SHP77 treated with DMSO at 0.1 percent for 48 hours (cell line): ENCODE measurements around the gene STAU1.
"Not testable (repeated sequence)": the region's sequence is repeated elsewhere in the genome, so short reads cannot be mapped to it uniquely, and the experiment has no call there.

Experiments
- DNase-seq: peaks from one replicate; lab custom pipeline; 2025; lab: John Stamatoyannopoulos, UW

Gene STAU1

DNA sequence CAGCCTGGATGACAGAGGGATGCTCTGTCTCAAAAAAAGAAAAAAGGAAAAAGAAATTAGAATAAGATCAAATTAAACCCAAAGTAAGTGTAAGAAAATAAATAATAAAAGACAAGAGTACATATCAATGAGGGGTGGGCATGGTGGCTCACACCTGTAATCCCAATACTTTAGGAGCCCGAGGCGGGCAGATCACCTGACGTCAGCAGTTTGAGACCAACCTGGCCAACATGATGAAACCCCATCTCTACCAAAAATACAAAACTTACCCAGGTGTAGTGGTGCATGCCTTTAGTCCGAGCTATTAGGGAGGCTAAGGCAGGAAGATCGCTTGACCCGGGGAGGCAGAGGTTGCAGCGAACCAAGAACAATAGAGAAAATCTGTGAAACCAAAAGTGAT lies 14.9 kb upstream of the STAU1 start:
- no peak for DNase-seq

DNA sequence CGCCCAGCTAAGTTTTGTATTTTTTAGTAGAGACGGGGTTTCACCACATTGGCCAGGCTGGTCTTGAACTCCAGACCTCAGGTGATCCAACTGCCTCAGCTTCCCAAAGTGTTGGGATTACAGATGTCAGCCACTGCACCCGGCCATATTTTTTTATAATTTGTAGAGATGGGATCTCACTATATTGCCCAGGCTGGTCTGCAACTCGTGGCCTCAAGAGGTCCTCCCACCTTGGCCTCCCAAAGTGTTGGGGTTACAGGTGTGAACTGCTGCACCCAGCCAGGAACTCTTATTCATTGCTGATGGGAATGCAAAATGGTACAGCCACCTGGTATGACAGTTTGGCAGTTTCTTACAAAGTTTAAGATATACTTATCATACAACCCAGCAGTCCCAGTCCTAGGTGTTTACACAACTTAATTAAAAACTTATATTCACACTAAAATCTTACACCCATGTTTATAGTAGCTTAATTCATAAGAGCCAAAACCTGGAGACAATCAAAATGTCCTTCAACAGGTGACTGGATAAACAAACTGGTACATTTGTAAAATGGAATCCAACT lies 11.7 kb upstream of the STAU1 start:
- no peak for DNase-seq

DNA sequence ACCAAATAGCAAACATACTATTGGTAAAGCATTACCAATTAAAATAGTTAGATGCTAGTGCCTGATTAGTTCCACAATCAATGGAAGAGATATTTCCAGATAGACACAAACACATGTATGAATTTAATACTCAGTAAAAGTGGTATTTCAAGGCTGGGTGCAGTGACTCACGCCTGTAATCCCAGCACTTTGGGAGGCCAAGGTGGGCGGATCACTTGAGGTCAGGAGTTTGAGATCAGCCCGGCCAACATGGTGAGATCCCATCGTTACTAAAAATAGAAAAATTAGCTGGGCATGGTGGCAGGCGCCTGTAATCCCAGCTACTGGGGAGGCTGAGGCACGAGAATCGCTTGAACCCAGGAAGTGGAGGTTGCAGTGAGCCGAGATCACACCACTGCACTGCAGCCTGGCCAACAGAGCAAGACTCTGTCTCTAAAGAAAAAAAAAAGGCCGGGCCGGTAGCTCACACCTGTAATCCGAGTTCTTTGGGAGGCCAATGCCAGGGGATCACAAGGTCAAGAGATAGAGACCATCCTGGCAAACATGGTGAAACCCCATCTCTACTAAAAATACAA lies 4.9 kb upstream of the STAU1 start:
- DNase-seq, result not testable (repeated sequence)

DNA sequence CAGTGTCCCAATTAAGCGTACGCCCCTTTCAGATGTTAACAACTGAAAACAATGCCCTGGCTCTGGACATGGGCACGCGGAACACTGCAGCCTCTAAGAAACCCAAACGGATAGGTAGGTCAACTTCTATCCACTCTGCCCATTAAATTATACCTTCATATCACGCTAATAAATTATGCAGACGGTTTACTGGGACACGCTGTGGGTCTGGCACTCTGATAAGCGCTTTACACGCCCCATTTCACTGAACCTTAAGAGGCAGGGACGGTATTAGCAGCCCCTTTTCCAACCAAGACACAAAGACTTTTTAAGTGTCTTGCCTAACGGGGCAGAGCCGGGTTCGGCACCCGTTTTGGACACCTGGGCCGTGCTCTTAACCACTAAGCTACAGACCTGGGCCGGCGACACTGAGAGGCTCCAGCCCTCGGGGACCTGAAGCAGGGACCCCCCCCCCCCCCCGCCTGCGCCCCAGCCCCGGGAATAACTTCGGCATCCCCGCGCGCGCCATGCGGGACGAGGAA lies 744 bp downstream of the STAU1 start:
- DNase-seq, result no peak

DNA sequence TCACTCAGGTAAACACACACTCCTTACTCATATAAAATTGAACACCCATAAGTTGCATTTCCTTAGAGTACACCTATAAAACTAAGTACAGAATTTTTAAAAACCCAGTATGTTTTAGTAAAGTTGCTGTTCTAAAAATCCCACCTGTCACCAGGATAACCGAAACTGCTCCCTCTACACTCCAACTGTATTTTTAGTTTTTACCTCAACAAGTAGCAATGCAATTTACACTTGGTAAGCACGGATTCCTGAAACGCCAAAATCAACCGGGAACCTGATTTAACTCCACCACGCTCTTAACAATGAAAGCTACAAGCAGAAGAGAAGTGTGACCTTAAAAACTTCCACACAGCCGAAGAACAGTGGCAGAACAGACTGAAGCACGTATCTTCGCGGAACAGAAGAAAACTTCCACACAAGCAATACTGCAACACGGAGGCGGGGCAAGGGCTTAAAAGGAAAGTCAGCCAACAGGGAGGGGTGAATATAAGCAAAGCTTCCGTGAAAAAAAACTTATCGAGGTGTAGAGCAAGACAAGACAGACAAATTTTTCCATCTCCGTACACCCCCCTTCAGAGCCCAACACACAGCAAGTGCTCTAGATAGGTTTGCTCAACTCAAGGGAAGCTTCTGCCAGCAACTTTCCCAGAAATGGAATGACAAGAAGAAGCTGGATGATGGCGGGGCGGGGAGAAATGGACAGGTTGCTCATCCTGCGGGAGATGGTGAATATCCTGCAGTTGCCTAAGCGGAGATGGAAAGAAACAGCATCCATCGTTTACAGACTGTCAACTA lies 1.4 kb downstream of the STAU1 start:
- no peak for DNase-seq

DNA sequence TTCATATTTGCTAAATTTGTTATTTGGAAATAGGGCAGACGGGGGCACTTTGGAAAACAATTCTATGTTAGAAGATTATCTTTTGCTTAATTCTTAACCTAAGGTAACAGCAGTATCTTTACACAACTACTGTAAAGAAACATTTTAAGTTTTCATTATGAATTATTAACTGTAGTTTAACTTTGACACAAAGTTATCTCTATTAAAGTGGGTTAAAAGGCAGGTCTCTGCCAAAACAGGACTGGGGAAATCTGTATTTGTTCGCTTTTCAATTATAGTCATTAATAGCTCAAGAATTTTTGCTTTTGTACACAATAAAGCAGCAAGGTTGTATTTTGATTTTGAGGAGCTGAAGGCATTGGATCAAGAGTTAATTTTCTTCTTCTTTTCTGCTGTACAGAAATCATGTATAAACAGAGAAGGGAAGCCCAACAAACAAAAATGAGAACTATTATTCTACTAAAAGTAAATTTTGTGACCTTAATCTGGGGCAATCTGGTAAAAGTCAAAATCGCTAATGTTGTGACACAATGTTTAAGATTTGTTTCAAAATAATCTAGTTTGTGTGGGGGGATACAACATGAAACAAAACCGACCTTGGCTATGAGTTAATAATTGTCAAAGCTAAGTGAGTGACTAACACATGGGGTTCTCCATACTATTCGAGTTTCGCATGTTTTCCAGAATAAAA lies 2.9 kb downstream of the STAU1 start:
- no peak for DNase-seq

DNA sequence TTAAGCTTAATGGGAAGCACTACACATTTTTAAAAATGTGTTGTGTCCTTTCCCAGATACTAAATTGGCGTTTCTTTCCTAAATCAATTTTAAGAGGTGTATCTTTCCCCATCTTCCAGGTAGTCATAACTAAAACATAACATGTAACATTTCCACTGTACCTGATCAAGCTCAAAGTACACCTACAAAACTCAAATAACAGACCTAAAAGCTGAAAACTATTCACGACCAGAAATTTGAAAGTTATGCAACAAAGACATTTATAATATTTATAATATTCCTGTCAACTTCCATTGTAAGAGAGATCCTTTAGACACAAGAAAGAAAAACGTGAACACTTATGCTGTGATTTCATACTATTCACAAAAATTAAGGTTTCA lies 3.5 kb downstream of the STAU1 start:
- DNase-seq, result no peak

DNA sequence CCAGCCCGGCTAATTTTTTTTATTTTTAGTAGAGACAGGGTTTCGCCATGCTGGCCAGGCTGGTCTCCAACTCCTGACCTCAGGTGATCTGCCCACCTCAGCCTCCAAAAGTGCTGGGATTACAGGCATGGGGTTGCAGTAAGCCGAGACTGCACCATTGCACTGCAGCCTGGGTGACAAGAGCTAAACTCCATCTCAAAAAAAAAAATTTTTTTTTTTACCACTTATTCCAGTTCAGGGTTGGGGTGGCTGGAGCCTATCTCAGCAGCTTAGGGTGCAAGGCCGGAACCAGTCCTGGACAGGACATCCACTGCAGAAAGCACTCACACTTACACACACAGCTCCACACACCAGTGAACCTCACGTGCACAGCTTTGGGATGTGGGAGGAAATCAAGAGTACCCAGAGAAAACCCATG lies 4.0 kb downstream of the STAU1 start:
- DNase-seq, result not testable (repeated sequence)

DNA sequence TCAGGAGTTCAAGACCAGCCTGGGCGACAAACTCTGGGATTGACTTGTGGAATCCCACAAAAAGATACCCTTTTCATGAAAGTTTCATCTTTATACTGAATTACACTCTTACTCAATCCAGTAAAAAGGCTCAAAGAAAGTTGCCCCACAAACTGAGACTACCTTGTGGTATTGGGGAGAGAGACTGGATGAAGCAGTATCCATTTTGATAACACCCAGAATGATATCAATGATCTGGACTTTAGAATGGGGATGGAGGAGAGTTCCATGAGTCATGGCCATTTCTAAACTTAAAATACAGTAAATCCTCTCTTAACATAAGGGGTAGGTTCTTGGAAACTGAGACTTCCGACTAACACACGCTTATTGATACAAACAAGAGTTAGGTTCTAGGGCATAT lies 4.7 kb downstream of the STAU1 start:
- DNase-seq, result no peak

DNA sequence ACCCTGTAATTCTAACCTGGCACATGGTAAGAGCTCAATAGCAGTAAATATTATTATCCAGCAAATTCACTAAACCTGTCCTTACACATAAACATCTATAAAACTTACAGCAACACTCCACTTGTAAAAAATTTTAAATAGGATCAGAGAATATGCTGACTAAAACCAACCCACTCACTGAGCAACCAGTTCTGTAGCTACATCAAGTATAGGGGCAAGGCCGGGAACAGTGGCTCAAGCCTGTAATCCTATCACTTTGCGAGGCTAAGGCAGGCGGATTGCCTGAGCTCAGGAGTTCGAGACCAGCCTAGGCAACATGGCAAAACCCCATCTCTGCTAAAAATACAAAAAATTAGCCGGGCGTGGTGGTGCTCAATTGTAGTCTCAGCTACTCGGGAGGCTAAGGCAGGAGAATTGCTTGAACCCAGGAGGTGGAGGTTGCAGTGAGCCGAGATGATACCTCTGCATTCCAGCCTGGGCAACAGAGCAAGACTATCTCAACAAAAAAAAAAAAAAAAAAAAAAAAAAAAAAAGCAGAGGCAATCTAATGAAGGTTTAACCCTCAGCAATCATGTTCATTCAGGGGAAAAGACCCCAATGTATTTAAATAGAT lies 6.8 kb downstream of the STAU1 start:
- DNase-seq, result no peak

DNA sequence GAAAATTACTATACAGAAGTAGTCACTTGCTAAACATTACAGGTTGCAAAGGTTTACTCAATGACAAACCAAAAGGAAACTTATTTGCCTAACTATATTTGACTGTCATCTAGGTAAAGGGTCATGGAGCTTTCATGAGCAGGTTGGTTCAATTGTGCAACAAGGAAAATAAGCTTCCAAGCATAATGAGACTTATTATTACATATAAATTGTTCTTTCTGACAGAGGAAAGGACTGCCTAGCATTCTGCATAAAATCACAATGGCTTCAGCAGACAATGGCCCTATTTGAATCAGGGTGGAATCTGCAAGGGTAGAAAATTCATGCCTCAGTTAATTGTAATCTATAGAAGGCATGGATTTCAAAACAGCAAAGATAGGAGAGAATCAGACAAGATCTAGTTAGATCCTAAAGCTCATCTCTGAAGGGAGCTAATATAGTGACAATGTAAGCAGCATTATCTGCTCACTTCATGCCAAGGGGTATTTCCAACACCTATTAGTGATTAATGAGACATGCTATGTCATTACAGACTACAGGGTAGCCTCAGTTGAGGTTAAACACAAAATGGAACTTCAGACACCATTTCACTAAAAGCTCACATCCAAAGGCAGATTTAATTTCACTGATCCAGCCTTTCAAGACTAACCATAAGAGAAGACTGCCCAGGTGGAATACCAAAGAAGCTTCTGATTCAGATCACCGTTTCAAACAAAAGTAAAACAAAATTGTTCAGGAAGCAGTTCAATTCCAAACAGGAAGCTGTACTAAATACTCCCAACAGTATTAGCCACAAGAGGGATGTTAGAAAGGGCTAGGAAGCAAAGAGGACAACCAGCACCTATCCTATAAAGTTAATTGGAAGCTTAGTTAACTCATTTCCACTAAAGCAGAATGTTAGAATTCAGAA lies 8.5 kb downstream of the STAU1 start:
- no peak for DNase-seq

DNA sequence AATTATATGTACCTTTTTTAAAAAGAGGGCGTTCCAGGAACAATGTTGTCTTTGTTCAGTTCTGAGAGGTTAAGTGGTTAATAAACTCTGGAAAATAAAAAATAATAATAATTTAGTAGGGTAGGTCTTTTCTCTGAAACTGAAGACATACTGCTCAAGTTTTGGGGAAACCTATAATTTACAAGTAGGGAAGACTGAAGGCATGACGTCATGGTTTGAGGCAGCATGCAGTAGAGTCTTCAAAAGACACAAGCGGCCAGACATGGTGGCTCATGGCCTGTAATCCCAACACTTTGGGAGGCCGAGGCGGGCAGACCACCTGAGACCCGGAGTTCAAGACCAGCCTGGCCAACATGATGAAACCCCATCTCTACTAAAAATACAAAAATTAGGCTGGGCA lies 14.0 kb downstream of the STAU1 start:
- DNase-seq, result no peak

DNA sequence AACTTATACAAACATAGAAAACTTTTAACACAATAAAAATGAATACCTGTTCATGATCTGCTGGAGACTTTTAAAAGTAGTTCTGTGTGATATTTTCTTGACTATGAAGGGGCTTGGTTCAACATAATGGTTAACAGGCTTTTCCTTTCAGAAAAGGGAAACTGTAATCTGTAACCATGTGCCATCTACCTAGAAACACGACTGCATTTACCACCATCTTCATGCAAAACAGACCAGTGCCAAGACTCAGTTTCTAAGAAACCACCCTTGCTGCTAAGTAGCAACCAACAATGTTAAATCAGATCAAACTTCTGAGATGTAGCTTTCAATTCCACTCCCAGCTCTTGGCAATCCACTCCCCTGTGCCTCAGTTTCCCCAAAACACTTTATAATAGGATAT lies 15.7 kb downstream of the STAU1 start:
- DNase-seq, result no peak

DNA sequence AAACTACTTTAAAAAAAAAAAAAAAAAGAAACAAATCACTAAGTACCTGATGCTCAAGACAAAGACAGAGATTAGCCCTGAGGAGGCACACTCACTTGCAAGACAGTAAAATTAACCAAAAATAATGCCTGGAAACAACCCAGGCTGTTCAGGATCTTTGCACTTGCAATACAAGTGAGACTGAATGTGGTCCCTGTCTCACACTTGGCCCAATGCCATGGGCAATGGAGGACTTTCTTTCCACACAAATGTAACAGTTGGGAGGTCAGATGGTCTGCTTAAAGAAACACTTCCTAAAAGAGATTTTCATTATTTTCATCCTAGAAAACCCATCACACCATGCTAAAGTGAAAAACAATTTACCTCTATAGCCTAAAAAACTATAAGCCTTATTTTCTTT lies 16.2 kb downstream of the STAU1 start:
- DNase-seq, result no peak

DNA sequence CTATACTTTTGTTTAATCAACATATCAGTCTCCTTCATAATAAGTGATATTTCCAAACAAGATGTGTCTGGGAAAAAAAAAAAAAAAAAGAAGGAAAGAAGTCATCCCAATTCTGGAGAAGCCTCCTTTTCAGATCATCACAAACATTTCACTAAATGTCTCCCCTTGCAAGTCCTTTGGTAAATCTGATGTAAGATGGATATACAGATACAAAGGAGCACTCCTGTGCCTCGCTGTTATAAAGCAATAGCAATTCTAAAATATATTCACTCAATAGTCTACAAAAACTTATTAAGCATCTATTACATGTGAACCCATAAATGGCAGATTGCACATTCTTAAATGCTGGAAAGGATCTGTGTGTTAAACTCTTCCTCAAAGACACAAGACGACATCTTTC lies 17.4 kb downstream of the STAU1 start:
- DNase-seq, result no peak

DNA sequence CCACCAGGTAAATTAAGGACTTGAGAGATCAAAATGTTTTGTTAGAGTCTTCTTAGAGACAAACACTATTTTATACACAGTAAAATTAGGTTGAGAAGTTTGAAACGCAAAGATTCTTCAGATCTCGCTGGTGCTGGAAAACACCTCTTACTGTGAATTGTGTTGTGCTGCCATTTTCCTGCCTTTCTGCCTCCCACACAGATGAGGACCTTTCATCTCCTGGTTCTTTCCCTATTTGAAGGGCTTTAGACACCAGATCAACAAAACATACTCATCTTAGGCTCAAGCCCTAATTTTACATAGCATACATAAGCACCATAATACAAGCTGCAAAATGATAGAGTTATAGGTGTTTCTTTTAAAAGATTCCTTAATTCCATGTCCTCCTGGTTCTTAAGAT lies 18.6 kb downstream of the STAU1 start:
- DNase-seq, result no peak

DNA sequence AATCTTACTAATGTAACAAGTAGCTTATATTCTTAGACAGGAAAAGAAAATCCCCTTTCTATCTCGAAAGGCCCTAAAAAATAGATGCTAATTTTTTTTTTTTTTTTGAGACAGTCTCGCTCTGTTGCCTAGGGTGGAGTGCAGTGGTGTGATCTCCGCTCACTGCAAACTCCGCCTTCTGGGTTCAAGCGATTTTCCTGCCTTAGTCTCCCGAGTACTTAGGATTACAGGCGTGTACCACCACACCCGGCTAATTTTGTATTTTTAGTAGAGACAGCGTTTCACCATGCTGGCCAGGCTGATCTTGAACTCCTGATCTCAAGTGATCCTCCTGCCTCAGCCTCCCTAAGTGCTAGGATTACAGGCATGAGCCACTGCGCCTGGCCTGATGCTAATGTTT lies 19.3 kb downstream of the STAU1 start:
- DNase-seq, result not testable (repeated sequence)

DNA sequence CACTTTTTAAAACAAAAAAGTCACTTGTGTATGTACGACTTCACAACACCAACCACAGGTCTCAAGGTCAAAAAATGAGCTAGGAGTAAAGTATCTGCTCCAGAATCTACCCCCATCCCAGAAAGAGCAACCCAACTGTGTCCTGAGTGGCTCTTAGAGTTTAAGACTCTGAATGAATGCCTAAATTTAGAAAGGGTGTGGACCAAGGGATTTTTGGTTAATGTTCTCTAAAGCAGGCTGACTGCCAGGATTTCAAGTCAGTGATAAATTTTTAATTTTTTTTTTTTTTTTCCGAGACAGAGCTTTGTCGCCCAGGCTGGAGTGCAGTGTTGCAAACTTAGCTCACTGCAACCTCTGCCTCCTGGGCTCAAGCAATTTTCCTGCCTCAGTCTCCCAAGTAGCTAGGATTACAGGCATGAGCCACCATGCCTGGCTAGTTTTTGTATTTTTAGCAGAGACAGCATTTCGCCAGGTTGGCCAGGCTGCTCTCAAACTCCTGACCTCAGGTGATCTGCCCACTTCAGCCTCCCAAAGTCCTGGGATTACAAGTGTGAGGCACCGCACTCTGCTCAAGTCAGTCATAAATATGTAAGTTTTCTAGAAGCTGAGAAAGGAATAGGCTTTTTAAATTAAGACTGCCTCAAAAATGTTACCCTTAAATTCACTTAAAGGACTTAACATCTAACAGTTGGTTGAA lies 20.2 kb downstream of the STAU1 start:
- no peak for DNase-seq

DNA sequence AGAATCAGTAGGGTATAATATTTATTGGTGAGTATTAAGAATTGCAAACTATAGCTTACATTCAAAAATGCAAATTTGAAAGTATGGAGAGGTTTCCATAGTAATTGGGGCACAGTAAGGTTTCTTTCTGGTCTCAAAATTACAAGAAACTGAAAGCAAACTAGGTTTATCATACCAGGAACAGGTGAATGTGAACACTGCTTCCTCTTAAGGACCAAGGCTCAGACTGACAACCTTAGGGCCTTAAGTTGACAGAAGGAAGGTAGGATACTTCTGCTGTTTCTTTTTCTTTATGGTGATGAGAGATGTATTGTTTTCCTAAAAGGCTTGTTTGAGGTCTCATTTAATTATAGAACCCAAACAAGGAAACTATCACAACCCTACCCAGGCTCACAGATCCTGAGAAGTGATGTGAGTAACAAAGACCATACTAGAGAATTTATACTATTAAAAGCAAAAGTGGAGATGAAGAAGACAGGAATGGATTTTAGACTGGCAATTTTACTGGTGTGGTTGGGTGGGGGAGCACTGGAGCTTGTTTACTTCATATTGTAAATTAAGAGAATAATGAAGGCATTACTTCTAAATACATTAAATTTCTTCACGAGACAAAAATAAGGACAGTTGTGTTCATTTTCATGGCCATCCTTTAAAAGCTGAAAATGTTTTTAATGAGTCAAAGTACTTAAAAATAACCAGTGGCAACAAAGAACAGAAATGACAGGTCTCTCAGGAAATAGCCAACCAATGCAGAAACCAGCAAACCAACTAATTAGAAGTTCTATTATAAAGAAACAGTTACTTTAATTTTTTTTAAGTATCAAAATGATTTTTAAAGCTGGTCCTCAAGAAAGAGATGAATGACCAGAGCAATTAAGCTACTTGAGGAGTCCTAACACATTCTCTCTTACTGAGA lies 21.3 kb downstream of the STAU1 start:
- no peak for DNase-seq

DNA sequence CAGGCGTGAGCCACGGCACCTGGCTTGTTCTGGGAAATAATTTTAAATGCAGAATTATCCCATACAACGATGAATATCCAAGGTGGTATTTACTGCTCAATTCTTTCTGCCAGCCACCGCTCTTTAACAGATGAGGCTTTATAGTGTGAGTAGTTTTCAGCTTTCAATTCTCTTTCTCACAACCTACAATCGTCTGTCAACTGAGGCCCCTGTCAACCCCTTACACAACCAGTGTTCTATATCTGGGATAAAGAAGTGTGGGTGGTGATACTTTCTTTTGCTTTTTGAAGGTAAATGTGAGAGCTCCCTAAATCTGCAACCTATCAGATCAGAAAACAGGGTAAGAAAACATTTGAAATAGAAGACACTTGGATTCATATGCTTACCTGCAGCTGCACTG lies 22.5 kb downstream of the STAU1 start:
- DNase-seq, result no peak
